ENCODE data around the gene MED16. TPM values are rescaled to one million over a fixed set of nuclear protein-coding genes. Genes with fewer than 3 reads are reported as not detected.
"Not testable (repeated sequence)": the region's sequence is repeated elsewhere in the genome, so short reads cannot be mapped to it uniquely, and the experiment has no call there.

Gene MED16
- total RNA-seq, 1 experiment from 2014 or later = 32.8 TPM

GRCh38 chr19:907183-907853, 14.3 kb upstream of the MED16 start:
- no peak for DNase-seq (ENCODE audit: low read depth)

DNA sequence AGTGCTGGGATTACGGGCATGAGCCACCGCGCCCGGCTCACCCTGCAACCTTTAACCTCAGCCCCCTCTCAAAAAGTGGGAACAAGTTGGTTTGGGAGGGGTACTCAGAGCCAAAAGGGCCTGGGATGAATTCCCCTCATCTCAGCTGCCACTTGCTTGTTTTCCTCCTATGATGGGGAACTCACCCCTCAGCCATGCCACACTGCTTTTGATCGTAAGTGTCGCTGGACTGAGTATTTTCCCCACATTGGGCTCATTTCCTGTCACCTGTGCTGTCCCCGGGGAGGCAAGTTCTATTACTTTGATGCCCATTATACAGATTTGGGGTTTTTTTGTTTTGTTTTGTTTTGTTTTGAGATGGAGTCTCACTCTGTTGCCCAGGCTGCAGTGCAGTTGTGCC, 13.5 kb upstream of the MED16 start:
- DNase-seq (ENCODE audit: low read depth) = no peak

- DNase-seq (ENCODE audit: low read depth) = no peak
Observed at GRCh38 chr19:904545-904944, 11.6 kb upstream of the MED16 start.

DNA sequence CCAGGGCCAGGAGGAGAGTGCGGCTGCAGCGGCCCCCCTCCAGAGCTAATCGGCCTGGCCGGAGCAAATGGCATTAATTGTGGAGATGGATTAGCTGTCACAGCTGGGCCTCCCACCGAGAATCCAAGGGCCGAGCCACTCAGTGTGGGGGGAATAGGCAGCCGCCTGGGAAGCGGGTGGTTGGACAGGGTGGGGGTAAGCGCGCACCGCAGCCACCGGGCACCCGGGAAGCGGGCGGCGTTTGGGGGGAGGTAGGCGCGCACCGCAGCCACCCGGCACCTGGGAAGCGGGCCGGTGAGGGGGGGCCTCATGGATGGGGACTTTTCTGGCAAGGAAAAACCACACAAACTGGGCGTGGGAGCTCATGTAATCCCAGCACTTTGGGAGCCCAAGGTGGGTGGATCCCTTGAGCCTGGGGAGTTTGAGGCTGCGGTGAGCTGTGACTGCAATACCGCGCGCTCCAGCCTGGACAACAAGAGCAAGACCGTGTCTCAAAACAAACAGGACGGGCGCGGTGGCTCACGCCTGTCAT, 10.3 kb upstream of the MED16 start:
- no peak for DNase-seq (ENCODE audit: low read depth)

DNA sequence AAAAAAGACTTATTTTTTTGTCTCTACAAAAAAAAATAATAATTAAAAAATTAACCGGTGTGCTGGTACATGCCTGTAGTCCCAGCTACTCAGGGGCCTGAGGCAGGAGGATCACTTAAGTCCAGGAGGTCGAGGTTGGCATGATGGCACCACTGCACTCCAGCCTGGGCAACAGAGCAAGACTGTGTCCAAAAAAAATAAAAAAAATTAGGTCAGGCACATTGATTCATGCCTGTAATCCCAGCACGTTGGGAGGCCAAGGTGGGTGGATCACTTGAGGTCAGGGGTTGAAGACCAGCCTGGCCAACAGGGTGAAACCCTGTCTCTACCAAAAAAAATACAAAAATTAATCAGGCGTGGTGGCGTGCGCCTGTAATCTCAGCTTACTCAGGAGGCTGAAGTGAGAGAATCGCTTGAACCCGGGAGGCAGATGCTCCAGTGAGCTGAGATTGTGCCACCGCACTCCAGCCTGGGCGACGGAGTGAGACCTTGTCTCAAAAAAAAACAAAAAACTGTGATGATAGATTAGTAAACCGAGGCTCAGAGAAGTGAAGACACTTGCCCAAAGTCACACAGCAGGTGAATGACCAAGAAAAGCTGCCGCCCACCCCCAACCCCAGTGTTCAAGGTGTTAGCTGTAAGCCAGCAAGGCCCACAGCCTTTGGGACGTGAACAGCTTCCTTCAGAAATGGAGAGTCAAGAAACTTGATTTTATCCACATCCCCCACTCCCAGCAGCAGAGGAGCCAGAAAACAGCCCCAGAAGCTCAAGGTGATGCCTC, 9.6 kb upstream of the MED16 start:
- DNase-seq (ENCODE audit: low read depth) = no peak

DNA sequence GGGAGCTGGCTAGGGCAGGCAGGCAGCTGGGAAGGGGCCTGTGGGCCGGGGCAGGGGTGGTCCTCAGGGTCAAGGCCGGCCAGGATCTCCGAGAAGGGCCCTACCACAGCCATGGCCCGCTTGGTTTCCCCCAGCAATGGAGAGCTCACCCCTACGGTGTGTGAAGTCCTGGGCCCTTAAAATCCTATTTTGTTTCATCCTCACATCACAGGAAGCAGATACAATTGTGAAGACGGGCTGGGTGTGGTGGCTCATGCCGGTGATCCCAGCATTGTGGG, 9.0 kb upstream of the MED16 start:
- DNase-seq (ENCODE audit: low read depth) = no peak

GRCh38 chr19:901216-902092, 8.5 kb upstream of the MED16 start:
- DNase-seq (ENCODE audit: low read depth) = no peak

GRCh38 chr19:900302-901111, 7.5 kb upstream of the MED16 start:
- no peak for DNase-seq (ENCODE audit: low read depth)

DNA sequence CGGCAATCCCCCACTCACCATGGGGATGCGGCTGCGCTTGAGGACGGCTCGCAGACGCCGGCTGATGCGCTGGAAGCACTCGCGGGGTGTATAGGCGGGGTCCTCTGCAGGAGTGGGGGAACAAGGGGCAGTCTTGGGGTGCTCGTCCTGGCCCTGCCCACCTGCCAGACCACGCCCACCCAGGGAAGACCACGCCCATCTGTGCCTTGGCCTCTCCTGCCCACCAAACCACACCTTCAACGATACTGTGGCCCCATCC, 7.0 kb upstream of the MED16 start:
- no peak for DNase-seq (ENCODE audit: low read depth)

DNA sequence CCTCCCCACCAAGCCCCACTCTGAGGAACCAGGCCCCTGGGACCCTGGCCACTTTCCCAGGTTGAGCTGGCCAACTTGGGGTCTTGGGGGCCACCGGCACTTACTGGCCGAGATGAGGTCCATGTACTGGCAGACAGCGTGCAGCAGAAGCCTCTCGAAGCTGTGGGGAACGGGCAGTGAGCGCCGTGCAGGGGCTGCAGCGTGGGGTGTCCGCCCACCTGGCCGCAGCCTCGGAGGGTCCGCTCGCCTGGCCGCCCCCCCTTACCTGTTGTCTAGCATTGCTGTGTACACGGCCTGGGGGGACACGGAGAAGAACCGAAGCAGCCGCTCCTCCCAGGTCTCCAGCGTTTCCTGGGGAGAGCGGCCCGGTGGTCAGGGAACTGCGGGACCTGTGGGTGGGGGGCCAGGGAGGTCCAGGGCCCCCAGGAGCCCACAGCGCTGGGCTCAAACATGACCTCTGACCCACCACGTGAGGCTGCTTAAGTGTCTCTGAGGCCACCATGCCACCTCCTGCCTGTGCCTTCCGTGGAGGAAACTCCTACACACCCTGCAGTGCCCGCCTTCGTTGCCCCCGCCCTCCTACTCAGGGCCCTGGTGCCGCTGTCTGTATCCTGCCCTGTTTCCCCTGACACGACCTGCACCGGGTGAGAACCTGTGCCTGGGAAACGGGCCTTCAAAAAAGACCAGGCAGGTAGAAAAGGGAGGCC, 6.5 kb upstream of the MED16 start:
- DNase-seq (ENCODE audit: low read depth) = no peak

GRCh38 chr19:898663-899062, 5.7 kb upstream of the MED16 start:
- DNase-seq (ENCODE audit: low read depth) = peak; percentile 28

- DNase-seq (ENCODE audit: low read depth) = no peak
Observed at GRCh38 chr19:897442-898039, 4.6 kb upstream of the MED16 start.

DNA sequence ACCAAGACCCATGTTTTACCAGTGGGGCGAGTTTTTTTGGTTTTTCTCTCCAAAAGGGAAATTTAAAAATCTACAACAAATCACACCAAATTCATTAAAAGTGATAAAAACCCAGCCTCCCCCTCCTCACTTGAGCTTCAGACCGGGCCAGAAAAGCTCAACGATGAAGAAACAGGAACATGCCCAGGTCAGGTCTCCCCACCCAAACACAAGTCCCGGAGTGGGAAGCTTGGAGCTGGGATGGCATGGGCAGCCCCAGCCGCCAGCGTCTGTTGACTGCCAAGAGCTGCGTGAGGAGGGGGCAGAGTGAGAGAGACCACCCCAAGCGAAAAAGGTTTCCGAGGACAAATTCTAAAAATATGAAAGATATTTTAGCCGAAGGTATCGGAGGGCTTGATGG, 4.0 kb upstream of the MED16 start:
- DNase-seq (ENCODE audit: low read depth) = no peak

- DNase-seq (ENCODE audit: low read depth) = no peak
Observed at GRCh38 chr19:896434-896833, 3.4 kb upstream of the MED16 start.

GRCh38 chr19:892243-892893, 619 bp downstream of the MED16 start:
- DNase-seq (ENCODE audit: low read depth) = no peak

GRCh38 chr19:891421-892200, 1.4 kb downstream of the MED16 start:
- DNase-seq (ENCODE audit: low read depth) = not testable (repeated sequence)

DNA sequence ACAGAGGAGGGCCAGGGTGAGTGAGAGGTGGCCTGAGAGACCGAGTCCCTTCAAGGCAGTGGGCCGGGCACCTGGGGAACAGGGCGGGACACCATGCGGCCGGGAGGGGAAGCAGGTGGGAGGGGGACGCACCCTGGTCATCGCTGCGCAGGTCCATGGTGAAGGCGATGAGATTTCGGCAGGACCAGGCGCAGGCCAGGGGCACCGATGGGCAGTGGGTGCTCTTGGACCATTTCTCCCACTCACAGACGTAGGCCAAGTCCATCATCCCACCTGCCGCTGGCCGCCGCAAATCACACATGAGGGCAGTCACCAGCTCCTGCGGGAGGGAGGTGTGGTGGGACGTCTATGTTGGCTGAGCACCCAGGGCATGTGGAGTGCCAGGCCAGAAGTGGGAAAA, 2.2 kb downstream of the MED16 start:
- no peak for DNase-seq (ENCODE audit: low read depth)

DNA sequence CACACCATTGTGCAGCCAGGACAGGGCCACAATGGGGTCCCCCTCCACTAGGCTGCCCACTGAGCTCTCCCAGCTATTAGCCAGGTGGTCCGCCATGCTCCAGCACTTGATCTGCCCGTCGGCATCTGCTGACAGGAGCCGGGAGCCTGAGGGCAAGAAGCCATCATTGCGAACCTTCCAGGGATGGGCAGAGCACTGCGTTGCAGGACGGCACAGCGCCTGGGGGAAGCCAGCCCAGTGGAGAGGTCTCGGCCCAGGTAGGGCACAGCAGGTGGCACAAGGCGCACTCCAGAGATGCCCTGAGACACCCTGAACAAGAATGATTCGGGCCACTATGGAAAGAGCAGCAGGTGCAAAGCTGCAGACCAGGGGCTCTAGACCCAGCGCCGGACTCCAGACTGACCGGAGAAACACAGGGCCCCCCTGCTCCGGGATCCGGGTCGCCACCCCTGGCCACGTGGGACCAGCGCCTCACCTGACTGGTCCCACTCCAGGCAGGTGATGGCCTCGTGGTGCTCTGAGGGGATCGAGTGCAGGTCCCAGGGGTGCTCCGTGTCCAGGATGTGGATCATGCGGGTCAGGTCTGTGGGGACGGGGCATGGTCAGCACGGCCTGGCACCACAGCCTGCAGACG, 3.2 kb downstream of the MED16 start:
- no peak for DNase-seq (ENCODE audit: low read depth)

All from M059J (cell line).